ENCODE results near the gene STYXL2. TPM values are rescaled to one million over a fixed set of nuclear protein-coding genes. Genes with fewer than 3 reads are reported as not detected.

The STYXL2 gene
- total RNA-seq, 4 donors from 2014 or later: 63.7 to 159 (median 89.1) TPM

- in situ Hi-C loops (cut with MboI; ENCODE audit: low sequenced_read_pairs in 4 of 4): no loop called here
Observed at GRCh38 chr1:167090314-167090942, 3.4 kb upstream of the STYXL2 start, which contains the start of gene GPA33. GPA33 (minus strand) TSS chr1:167090377; CDS start chr1:167090287, 90 bp downstream.

GRCh38 chr1:167092653-167093052 is 1.2 kb upstream of the STYXL2 start:
- no peaks in the 10 kb centered on the region for H3K9me3 ChIP-seq
- TF ChIP-seq CTCF (IDR thresholded peaks at IDR 0.05 in 4 of 5, conservative IDR thresholded peaks at IDR 0.05 in 1 of 5) (no peak), POLR2A (IDR thresholded peaks at IDR 0.05) (no peak)
- no peaks in the 10 kb centered on the region for H3K27me3 ChIP-seq
- in situ Hi-C loops (cut with MboI; ENCODE audit: low sequenced_read_pairs in 4 of 4): no loop called here
- H3K4me1 ChIP-seq: peaks cover 33 to 55% of the 10 kb centered on the region in 2 donors
- intact Hi-C loops (cut with DNase I; ENCODE audit: low total_unique reads): loop anchor here (2.0 to 5.0 kb wide), 2 partner anchors 45 to 128 kb away; partner anchors contain the start of gene POU2F1
- no peak for DNase-seq
- H3K36me3 ChIP-seq: no peaks in the 10 kb centered on the region
- H3K4me3 ChIP-seq: no peak overlapping the region
- ATAC-seq: peak; percentile 71 to 72
- peak overlapping the region; percentile 91 to 94 (median 92) for H3K27ac ChIP-seq

More at GRCh38 chr1:167090314-167090942, 3.4 kb upstream of the STYXL2 start, which contains the start of gene GPA33:
- H3K36me3 ChIP-seq: no peaks in the 10 kb centered on the region
- no peak within 1 kb of the TSS for H3K4me3 ChIP-seq
- ATAC-seq (no peak), DNase-seq (no peak)
- H3K4me1 ChIP-seq: peaks cover 31 to 49% of the 10 kb centered on the region in 2 donors
- no peak for TF ChIP-seq POLR2A (IDR thresholded peaks at IDR 0.05)
- no peak for TF ChIP-seq CTCF (IDR thresholded peaks at IDR 0.05 in 4 of 5, conservative IDR thresholded peaks at IDR 0.05 in 1 of 5)
- no peaks in the 10 kb centered on the region for H3K9me3 ChIP-seq
- H3K27me3 ChIP-seq: no peaks in the 10 kb centered on the region
- intact Hi-C loops (cut with DNase I; ENCODE audit: low total_unique reads): loop anchor here (5.0 kb wide), 1 partner anchor 47 kb away; no protein-coding TSS in a partner anchor
- peak within 1 kb of the TSS; percentile 21 to 48 (median 34) for H3K27ac ChIP-seq

GRCh38 chr1:167094690-167095089 is 815 bp downstream of the STYXL2 start:
- peaks cover 47 to 55% of the 10 kb centered on the region in 2 donors for H3K4me1 ChIP-seq
- intact Hi-C loops (cut with DNase I; ENCODE audit: low total_unique reads) (loop anchor here (1.0 to 5.0 kb wide), 2 partner anchors 11 to 43 kb away; no protein-coding TSS in a partner anchor), in situ Hi-C loops (cut with MboI; ENCODE audit: low sequenced_read_pairs in 4 of 4) (no loop called here)
- ATAC-seq (no peak), DNase-seq (no peak)
- H3K9me3 ChIP-seq: no peaks in the 10 kb centered on the region
- no peaks in the 10 kb centered on the region for H3K27me3 ChIP-seq
- H3K4me3 ChIP-seq: peak overlapping the region; percentile 53 to 67 (median 62)
- H3K36me3 ChIP-seq: no peaks in the 10 kb centered on the region
- TF ChIP-seq POLR2A (IDR thresholded peaks at IDR 0.05): no peak
- no peak for TF ChIP-seq CTCF (IDR thresholded peaks at IDR 0.05 in 4 of 5, conservative IDR thresholded peaks at IDR 0.05 in 1 of 5)
- peak overlapping the region; percentile 91 to 94 (median 92) for H3K27ac ChIP-seq

GRCh38 chr1:167095368-167095767 is 1.5 kb downstream of the STYXL2 start:
- Histone ChIP-seq H3K9me3 (no peaks in the 10 kb centered on the region), H3K4me1 (peaks cover 49 to 55% of the 10 kb centered on the region in 2 donors), H3K27me3 (no peaks in the 10 kb centered on the region), H3K4me3 (peak overlapping the region; percentile 53 to 67 (median 62)), H3K36me3 (no peaks in the 10 kb centered on the region), H3K27ac (peak overlapping the region; percentile 91 to 94 (median 92))
- in situ Hi-C loops (cut with MboI; ENCODE audit: low sequenced_read_pairs in 4 of 4) (no loop called here), intact Hi-C loops (cut with DNase I; ENCODE audit: low total_unique reads) (no loop called here)
- ATAC-seq (no peak), DNase-seq (no peak)
- TF ChIP-seq CTCF (IDR thresholded peaks at IDR 0.05 in 4 of 5, conservative IDR thresholded peaks at IDR 0.05 in 1 of 5) (no peak), POLR2A (IDR thresholded peaks at IDR 0.05) (no peak)
